Peyer's patch (tissue), 4 donors: ENCODE data around the gene SLC47A2. TPM values are rescaled to one million over a fixed set of nuclear protein-coding genes. Genes with fewer than 3 reads are reported as not detected.

ENCODE experiments used
- DNase-seq, 3 donors: peaks; one replicate each; pipeline ENCODE4 v3.0.0-alpha.2; 2017 to 2019
- H3K27ac ChIP-seq, 4 donors: fragments of 200-600 bp; sonication (generic); one replicate each; pipeline ENCODE4 v1.5.1; 2016 to 2019
- H3K27me3 ChIP-seq, 2 donors: fragments of 200-600 bp; sonication (generic); one replicate each; pipeline ENCODE4 v1.5.1; 2019
- H3K36me3 ChIP-seq, 3 donors: fragments of 200-600 bp; sonication (generic); one replicate each; pipeline ENCODE4 v1.5.1; 2016 to 2019
- H3K4me1 ChIP-seq, 4 donors: fragments of 200-600 bp; sonication (generic); one replicate each; pipeline ENCODE4 v1.5.1; 2016 to 2019
- H3K4me3 ChIP-seq, 4 donors: fragments of 200-600 bp; sonication (generic); 1 replicate in 3 of 4; 2 replicates in 1 of 4; pipeline ENCODE4 v1.5.1; 2016 to 2019; ENCODE audit warnings: mild to moderate bottlenecking in 1 of 4
- H3K9me3 ChIP-seq, 4 donors: fragments of 200-600 bp; sonication (generic); one replicate each; pipeline ENCODE4 v1.5.1; 2016 to 2019; ENCODE audit warnings: mild to moderate bottlenecking in 1 of 4
- CTCF ChIP-seq, 6 experiments: fragments of 450-650 bp in 4 of 6; fragments of 200-600 bp in 2 of 6; sonication (generic) in 1 of 6; IDR thresholded peaks; one replicate each; pipeline ENCODE4 v1.5.1; 2017 to 2019; ENCODE audit warnings: antibody characterized with exemption in 6 of 6, mild to moderate bottlenecking in 3 of 6, moderate library complexity in 1 of 6
- POLR2A ChIP-seq, 2 donors: fragments of 450-650 bp; IDR thresholded peaks; one replicate each; pipeline ENCODE4 v1.5.1; 2017; ENCODE audit warnings: antibody characterized with exemption in 2 of 2, mild to moderate bottlenecking in 2 of 2, moderate library complexity in 2 of 2
- total RNA-seq, 4 donors: library from RNA; depleted of rRNA; stranded (reverse); fragments of >200 nt; gene quantifications; one replicate each; pipeline ENCODE4 v1.1.0, GENCODE V29; 2016

SLC47A2 gene
- total RNA-seq, 4 donors from 2014 or later, result 3.9 to 6.8 (median 6.3) TPM; not detected in 1

- Histone ChIP-seq H3K36me3 (peaks cover 0 to 21% (median 0%) of the 10 kb centered on the region in 3 donors), H3K27ac (no peak overlapping the region), H3K9me3 (no peaks in the 10 kb centered on the region), H3K4me1 (peaks cover 0 to 3% (median 0%) of the 10 kb centered on the region in 4 donors), H3K4me3 (no peak overlapping the region), H3K27me3 (no peaks in the 10 kb centered on the region)
- no peak for DNase-seq
- TF ChIP-seq CTCF (IDR thresholded peaks at IDR 0.05) (no peak), POLR2A (IDR thresholded peaks at IDR 0.05) (no peak)
Measured at GRCh38 chr17:19677736-19678379, 38.5 kb downstream of the SLC47A2 start.

GRCh38 chr17:19676896-19677295, 39.5 kb downstream of the SLC47A2 start:
- H3K36me3 ChIP-seq, result peaks cover 0 to 21% (median 0%) of the 10 kb centered on the region in 3 donors
- H3K27ac ChIP-seq, result no peak overlapping the region
- no peak for DNase-seq
- H3K9me3 ChIP-seq, result no peaks in the 10 kb centered on the region
- peaks cover 0 to 10% (median under 1%) of the 10 kb centered on the region in 4 donors for H3K4me1 ChIP-seq
- TF ChIP-seq POLR2A (IDR thresholded peaks at IDR 0.05), result no peak
- TF ChIP-seq CTCF (IDR thresholded peaks at IDR 0.05), result no peak
- H3K4me3 ChIP-seq, result no peak overlapping the region
- H3K27me3 ChIP-seq, result no peaks in the 10 kb centered on the region

GRCh38 chr17:19673623-19674022, 42.8 kb downstream of the SLC47A2 start:
- no peaks in the 10 kb centered on the region for H3K27me3 ChIP-seq
- peaks cover 0 to 24% (median 7%) of the 10 kb centered on the region in 4 donors for H3K4me1 ChIP-seq
- H3K4me3 ChIP-seq, result no peak overlapping the region
- DNase-seq, result no peak
- H3K36me3 ChIP-seq, result peaks cover 0 to 23% (median 0%) of the 10 kb centered on the region in 3 donors
- H3K27ac ChIP-seq, result peak overlapping the region in 1 of 4 donors; percentile 12
- no peaks in the 10 kb centered on the region for H3K9me3 ChIP-seq
- TF ChIP-seq CTCF (IDR thresholded peaks at IDR 0.05) (no peak), POLR2A (IDR thresholded peaks at IDR 0.05) (no peak)

- Histone ChIP-seq H3K4me1 (peaks cover 0 to 24% (median 7%) of the 10 kb centered on the region in 4 donors), H3K4me3 (no peak overlapping the region), H3K36me3 (peaks cover 0 to 21% (median 0%) of the 10 kb centered on the region in 3 donors), H3K9me3 (no peaks in the 10 kb centered on the region), H3K27ac (peak overlapping the region in 3 of 4 donors; percentile 7 to 66 (median 58)), H3K27me3 (no peaks in the 10 kb centered on the region)
- TF ChIP-seq POLR2A (IDR thresholded peaks at IDR 0.05) (no peak), CTCF (IDR thresholded peaks at IDR 0.05) (peak in 3 of 6 experiments; percentile 66 to 82 (median 71))
- peak in 2 of 3 donors; percentile 57 to 76 for DNase-seq
Measured at GRCh38 chr17:19672009-19672750, 44.2 kb downstream of the SLC47A2 start.

GRCh38 chr17:19671433-19671832, 45.0 kb downstream of the SLC47A2 start:
- H3K4me3 ChIP-seq, result no peak overlapping the region
- TF ChIP-seq CTCF (IDR thresholded peaks at IDR 0.05), result no peak
- H3K9me3 ChIP-seq, result no peaks in the 10 kb centered on the region
- peak overlapping the region in 3 of 4 donors; percentile 7 to 66 (median 58) for H3K27ac ChIP-seq
- H3K4me1 ChIP-seq, result peaks cover 0 to 24% (median 7%) of the 10 kb centered on the region in 4 donors
- H3K27me3 ChIP-seq, result no peaks in the 10 kb centered on the region
- peaks cover 0 to 16% (median 0%) of the 10 kb centered on the region in 3 donors for H3K36me3 ChIP-seq
- DNase-seq, result no peak
